Measurements from ENCODE around the gene ADSS2.

Gene ADSS2

GRCh38 chr1:244429818-244430217 lies 21.9 kb downstream of the ADSS2 start:
- peaks cover 6 to 8% of the 10 kb centered on the region in 2 donors for H3K36me3 ChIP-seq (ENCODE audit: control insufficient read depth in 2 of 2, insufficient read depth in 2 of 2, low read length in 2 of 2)
- no peaks in the 10 kb centered on the region for H3K4me1 ChIP-seq (ENCODE audit: control insufficient read depth in 2 of 2, insufficient read depth in 2 of 2, low read length in 2 of 2)
- H3K9ac ChIP-seq (ENCODE audit: low read depth in 1 of 2, low read length in 2 of 2): no peak overlapping the region
- no peaks in the 10 kb centered on the region for H3K27me3 ChIP-seq (ENCODE audit: control insufficient read depth in 2 of 2, insufficient read depth in 2 of 2, low read length in 2 of 2)
- no peak overlapping the region for H3K27ac ChIP-seq (ENCODE audit: low read depth in 2 of 2, low read length in 2 of 2)
- H3K9me3 ChIP-seq (ENCODE audit: control insufficient read depth in 2 of 2, low read length in 2 of 2): no peaks in the 10 kb centered on the region
- no peak overlapping the region for H3K4me3 ChIP-seq (ENCODE audit: low read length in 2 of 2)

GRCh38 chr1:244427647-244428046 lies 24.1 kb downstream of the ADSS2 start:
- no peak overlapping the region for H3K9ac ChIP-seq (ENCODE audit: low read depth in 1 of 2, low read length in 2 of 2)
- H3K9me3 ChIP-seq (ENCODE audit: control insufficient read depth in 2 of 2, low read length in 2 of 2): no peaks in the 10 kb centered on the region
- peaks cover 13 to 15% of the 10 kb centered on the region in 2 donors for H3K36me3 ChIP-seq (ENCODE audit: control insufficient read depth in 2 of 2, insufficient read depth in 2 of 2, low read length in 2 of 2)
- H3K27me3 ChIP-seq (ENCODE audit: control insufficient read depth in 2 of 2, insufficient read depth in 2 of 2, low read length in 2 of 2): no peaks in the 10 kb centered on the region
- H3K4me3 ChIP-seq (ENCODE audit: low read length in 2 of 2): no peak overlapping the region
- no peak overlapping the region for H3K27ac ChIP-seq (ENCODE audit: low read depth in 2 of 2, low read length in 2 of 2)
- no peaks in the 10 kb centered on the region for H3K4me1 ChIP-seq (ENCODE audit: control insufficient read depth in 2 of 2, insufficient read depth in 2 of 2, low read length in 2 of 2)

GRCh38 chr1:244424649-244425334 lies 26.9 kb downstream of the ADSS2 start:
- Histone ChIP-seq H3K4me1 (ENCODE audit: control insufficient read depth in 2 of 2, insufficient read depth in 2 of 2, low read length in 2 of 2) (no peaks in the 10 kb centered on the region), H3K36me3 (ENCODE audit: control insufficient read depth in 2 of 2, insufficient read depth in 2 of 2, low read length in 2 of 2) (peaks cover 20% of the 10 kb centered on the region in 2 donors), H3K9ac (ENCODE audit: low read depth in 1 of 2, low read length in 2 of 2) (no peak overlapping the region), H3K27ac (ENCODE audit: low read depth in 2 of 2, low read length in 2 of 2) (no peak overlapping the region), H3K4me3 (ENCODE audit: low read length in 2 of 2) (no peak overlapping the region), H3K9me3 (ENCODE audit: control insufficient read depth in 2 of 2, low read length in 2 of 2) (no peaks in the 10 kb centered on the region), H3K27me3 (ENCODE audit: control insufficient read depth in 2 of 2, insufficient read depth in 2 of 2, low read length in 2 of 2) (no peaks in the 10 kb centered on the region)

GRCh38 chr1:244422174-244422573 lies 29.5 kb downstream of the ADSS2 start:
- Histone ChIP-seq H3K9ac (ENCODE audit: low read depth in 1 of 2, low read length in 2 of 2) (no peak overlapping the region), H3K4me1 (ENCODE audit: control insufficient read depth in 2 of 2, insufficient read depth in 2 of 2, low read length in 2 of 2) (no peaks in the 10 kb centered on the region), H3K27me3 (ENCODE audit: control insufficient read depth in 2 of 2, insufficient read depth in 2 of 2, low read length in 2 of 2) (no peaks in the 10 kb centered on the region), H3K36me3 (ENCODE audit: control insufficient read depth in 2 of 2, insufficient read depth in 2 of 2, low read length in 2 of 2) (peaks cover 26 to 30% of the 10 kb centered on the region in 2 donors), H3K9me3 (ENCODE audit: control insufficient read depth in 2 of 2, low read length in 2 of 2) (no peaks in the 10 kb centered on the region), H3K27ac (ENCODE audit: low read depth in 2 of 2, low read length in 2 of 2) (no peak overlapping the region), H3K4me3 (ENCODE audit: low read length in 2 of 2) (no peak overlapping the region)

- no peak overlapping the region for H3K4me3 ChIP-seq (ENCODE audit: low read length in 2 of 2)
- H3K4me1 ChIP-seq (ENCODE audit: control insufficient read depth in 2 of 2, insufficient read depth in 2 of 2, low read length in 2 of 2): no peaks in the 10 kb centered on the region
- no peak overlapping the region for H3K27ac ChIP-seq (ENCODE audit: low read depth in 2 of 2, low read length in 2 of 2)
- no peaks in the 10 kb centered on the region for H3K27me3 ChIP-seq (ENCODE audit: control insufficient read depth in 2 of 2, insufficient read depth in 2 of 2, low read length in 2 of 2)
- H3K9me3 ChIP-seq (ENCODE audit: control insufficient read depth in 2 of 2, low read length in 2 of 2): no peaks in the 10 kb centered on the region
- H3K36me3 ChIP-seq (ENCODE audit: control insufficient read depth in 2 of 2, insufficient read depth in 2 of 2, low read length in 2 of 2): peaks cover 47 to 51% of the 10 kb centered on the region in 2 donors
- H3K9ac ChIP-seq (ENCODE audit: low read depth in 1 of 2, low read length in 2 of 2): no peak overlapping the region
Measured at GRCh38 chr1:244419024-244419423, 32.7 kb downstream of the ADSS2 start.

GRCh38 chr1:244414543-244414942 lies 37.2 kb downstream of the ADSS2 start:
- H3K4me3 ChIP-seq (ENCODE audit: low read length in 2 of 2): no peak overlapping the region
- no peak overlapping the region for H3K27ac ChIP-seq (ENCODE audit: low read depth in 2 of 2, low read length in 2 of 2)
- no peaks in the 10 kb centered on the region for H3K9me3 ChIP-seq (ENCODE audit: control insufficient read depth in 2 of 2, low read length in 2 of 2)
- no peak overlapping the region for H3K9ac ChIP-seq (ENCODE audit: low read depth in 1 of 2, low read length in 2 of 2)
- no peaks in the 10 kb centered on the region for H3K4me1 ChIP-seq (ENCODE audit: control insufficient read depth in 2 of 2, insufficient read depth in 2 of 2, low read length in 2 of 2)
- H3K27me3 ChIP-seq (ENCODE audit: control insufficient read depth in 2 of 2, insufficient read depth in 2 of 2, low read length in 2 of 2): no peaks in the 10 kb centered on the region
- H3K36me3 ChIP-seq (ENCODE audit: control insufficient read depth in 2 of 2, insufficient read depth in 2 of 2, low read length in 2 of 2): peaks cover 48 to 53% of the 10 kb centered on the region in 2 donors

GRCh38 chr1:244413736-244414135 lies 38.0 kb downstream of the ADSS2 start:
- Histone ChIP-seq H3K4me3 (ENCODE audit: low read length in 2 of 2) (no peak overlapping the region), H3K9me3 (ENCODE audit: control insufficient read depth in 2 of 2, low read length in 2 of 2) (no peaks in the 10 kb centered on the region), H3K27me3 (ENCODE audit: control insufficient read depth in 2 of 2, insufficient read depth in 2 of 2, low read length in 2 of 2) (no peaks in the 10 kb centered on the region), H3K4me1 (ENCODE audit: control insufficient read depth in 2 of 2, insufficient read depth in 2 of 2, low read length in 2 of 2) (no peaks in the 10 kb centered on the region), H3K27ac (ENCODE audit: low read depth in 2 of 2, low read length in 2 of 2) (no peak overlapping the region), H3K36me3 (ENCODE audit: control insufficient read depth in 2 of 2, insufficient read depth in 2 of 2, low read length in 2 of 2) (peaks cover 48 to 56% of the 10 kb centered on the region in 2 donors), H3K9ac (ENCODE audit: low read depth in 1 of 2, low read length in 2 of 2) (no peak overlapping the region)

- H3K27me3 ChIP-seq (ENCODE audit: control insufficient read depth in 2 of 2, insufficient read depth in 2 of 2, low read length in 2 of 2): no peaks in the 10 kb centered on the region
- H3K4me3 ChIP-seq (ENCODE audit: low read length in 2 of 2): no peak overlapping the region
- no peaks in the 10 kb centered on the region for H3K4me1 ChIP-seq (ENCODE audit: control insufficient read depth in 2 of 2, insufficient read depth in 2 of 2, low read length in 2 of 2)
- no peaks in the 10 kb centered on the region for H3K9me3 ChIP-seq (ENCODE audit: control insufficient read depth in 2 of 2, low read length in 2 of 2)
- peaks cover 38 to 52% of the 10 kb centered on the region in 2 donors for H3K36me3 ChIP-seq (ENCODE audit: control insufficient read depth in 2 of 2, insufficient read depth in 2 of 2, low read length in 2 of 2)
- no peak overlapping the region for H3K27ac ChIP-seq (ENCODE audit: low read depth in 2 of 2, low read length in 2 of 2)
- no peak overlapping the region for H3K9ac ChIP-seq (ENCODE audit: low read depth in 1 of 2, low read length in 2 of 2)
Measured at GRCh38 chr1:244412176-244412575, 39.5 kb downstream of the ADSS2 start.

- Histone ChIP-seq H3K36me3 (ENCODE audit: control insufficient read depth in 2 of 2, insufficient read depth in 2 of 2, low read length in 2 of 2) (peaks cover 26 to 36% of the 10 kb centered on the region in 2 donors), H3K27me3 (ENCODE audit: control insufficient read depth in 2 of 2, insufficient read depth in 2 of 2, low read length in 2 of 2) (no peaks in the 10 kb centered on the region), H3K4me3 (ENCODE audit: low read length in 2 of 2) (no peak overlapping the region), H3K9ac (ENCODE audit: low read depth in 1 of 2, low read length in 2 of 2) (no peak overlapping the region), H3K4me1 (ENCODE audit: control insufficient read depth in 2 of 2, insufficient read depth in 2 of 2, low read length in 2 of 2) (no peaks in the 10 kb centered on the region), H3K27ac (ENCODE audit: low read depth in 2 of 2, low read length in 2 of 2) (no peak overlapping the region), H3K9me3 (ENCODE audit: control insufficient read depth in 2 of 2, low read length in 2 of 2) (no peaks in the 10 kb centered on the region)
Measured at GRCh38 chr1:244409701-244410100, 42.0 kb downstream of the ADSS2 start.

GRCh38 chr1:244406337-244406736 lies 45.4 kb downstream of the ADSS2 start:
- H3K36me3 ChIP-seq (ENCODE audit: control insufficient read depth in 2 of 2, insufficient read depth in 2 of 2, low read length in 2 of 2): peaks cover 19 to 20% of the 10 kb centered on the region in 2 donors
- H3K9me3 ChIP-seq (ENCODE audit: control insufficient read depth in 2 of 2, low read length in 2 of 2): no peaks in the 10 kb centered on the region
- no peaks in the 10 kb centered on the region for H3K4me1 ChIP-seq (ENCODE audit: control insufficient read depth in 2 of 2, insufficient read depth in 2 of 2, low read length in 2 of 2)
- H3K9ac ChIP-seq (ENCODE audit: low read depth in 1 of 2, low read length in 2 of 2): no peak overlapping the region
- H3K4me3 ChIP-seq (ENCODE audit: low read length in 2 of 2): no peak overlapping the region
- no peaks in the 10 kb centered on the region for H3K27me3 ChIP-seq (ENCODE audit: control insufficient read depth in 2 of 2, insufficient read depth in 2 of 2, low read length in 2 of 2)
- H3K27ac ChIP-seq (ENCODE audit: low read depth in 2 of 2, low read length in 2 of 2): no peak overlapping the region
